GM12878 (cell line): ENCODE measurements around the gene TMEM126A. TPM values are rescaled to one million over a fixed set of nuclear protein-coding genes. Genes with fewer than 3 reads are reported as not detected.
A peak's percentile ranks its signal among the peaks of the same experiment; 100 is the strongest.

Experiments
- ATAC-seq: fragments of 200-7000 bp; cut with Tn5 transposase; 3 replicates; pipeline ENCODE4 v1.9.1; 2020; ENCODE audit warnings: mild to moderate bottlenecking, moderate library complexity
- BruUV-seq: library from RNA; stranded (reverse); fragments of 400-500 nt; replicated peaks from 2 replicates; lab custom pipeline; 2021; lab: Mats Ljungman, UMichigan
- CTCF ChIA-PET: fragments of 300-600 bp; sonication (Branson Sonifier 250); formaldehyde crosslinking; extraction: SDS; loops from one replicate; lab custom pipeline; 2021; ENCODE audit warnings: inconsistent platforms; lab: Yijun Ruan, JAX
- POLR2A ChIA-PET: fragments of 350-600 bp; formaldehyde crosslinking; extraction: SDS; loops from one replicate; lab custom pipeline; 2021; ENCODE audit warnings: inconsistent platforms; lab: Charles Lee
- RAD21 ChIA-PET: fragments of 300-600 bp; sonication (Branson Sonifier 250); formaldehyde crosslinking; loops from one replicate; lab custom pipeline; 2023; ENCODE audit warnings: antibody characterized with exemption; ENCODE audit not compliant: unreplicated experiment; lab: Charles Lee
- SMC1A ChIA-PET: fragments of 300-600 bp; sonication (Branson Sonifier 250); formaldehyde crosslinking; loops from one replicate; lab custom pipeline; 2023; ENCODE audit not compliant: unreplicated experiment, uncharacterized antibody; lab: Charles Lee
- DNase-seq: peaks from one replicate; pipeline ENCODE4 v3.0.0-alpha.2; 2011; ENCODE audit warnings: low read depth, low spot score
- FAIRE-seq: peaks from 3 replicates; lab custom pipeline; 2011; peaks lifted over from hg19 to GRCh38; lab: Jason Lieb, UNC
- H2AFZ ChIP-seq: 2 replicates; pipeline ENCODE4 v1.6.0; 2011; ENCODE audit warnings: low read depth, low read length, control low read depth; ENCODE audit not compliant: control insufficient read depth
- H3K27ac ChIP-seq: 2 replicates; pipeline ENCODE4 v1.5.1; 2011; ENCODE audit warnings: control low read depth; ENCODE audit not compliant: control insufficient read depth, insufficient read depth
- H3K27me3 ChIP-seq, 2 experiments: replicated peaks in 1 of 2; 2 replicates each; pipeline versions ENCODE4 v1.6.0 to v1.6.1; 2011; ENCODE audit warnings: low read length in 1 of 2; ENCODE audit not compliant: control insufficient read depth in 2 of 2, insufficient read depth in 2 of 2
- H3K36me3 ChIP-seq, 2 experiments: 2 replicates each; pipeline ENCODE4 v1.5.1; 2011; ENCODE audit warnings: low read length in 1 of 2; ENCODE audit not compliant: control insufficient read depth in 2 of 2, insufficient read depth in 2 of 2
- H3K4me1 ChIP-seq: 2 replicates; pipeline ENCODE4 v1.6.1; 2011; ENCODE audit warnings: mild to moderate bottlenecking, low read length, moderate library complexity, mixed read lengths; ENCODE audit not compliant: control insufficient read depth, insufficient read depth
- H3K4me2 ChIP-seq: 2 replicates; pipeline ENCODE4 v1.6.0; 2011; ENCODE audit warnings: control low read depth; ENCODE audit not compliant: control insufficient read depth, insufficient read depth
- H3K4me3 ChIP-seq: fragments of 200-600 bp; sonication (generic); 2 replicates; pipeline ENCODE4 v1.5.1; 2016
- H3K79me2 ChIP-seq: 2 replicates; pipeline ENCODE4 v1.6.0; 2011; ENCODE audit warnings: low read length; ENCODE audit not compliant: control insufficient read depth, insufficient read depth
- H3K9ac ChIP-seq: 2 replicates; pipeline ENCODE4 v1.8.0; 2011; ENCODE audit warnings: low read length, control low read depth, mixed read lengths; ENCODE audit not compliant: control insufficient read depth, insufficient read depth
- H3K9me3 ChIP-seq: replicated peaks from 3 replicates; pipeline ENCODE4 v1.5.1; 2011; ENCODE audit warnings: mild to moderate bottlenecking, low read length; ENCODE audit not compliant: control insufficient read depth, insufficient read depth
- H4K20me1 ChIP-seq: 2 replicates; pipeline ENCODE4 v1.6.0; 2011; ENCODE audit not compliant: control insufficient read depth, insufficient read depth
- BCLAF1 ChIP-seq: fragments of 450-650 bp; IDR thresholded peaks from 2 replicates; pipeline ENCODE4 v1.6.1; 2017; ENCODE audit warnings: antibody characterized with exemption, mild to moderate bottlenecking, moderate library complexity
- CEBPB ChIP-seq, 2 experiments: fragments of 150-350 bp in 1 of 2; IDR thresholded peaks; 2 replicates each; pipeline ENCODE4 v1.6.1; 2012 to 2014; ENCODE audit warnings: low read depth in 2 of 2, low read length in 2 of 2, borderline replicate concordance in 1 of 2, inconsistent platforms in 1 of 2
- CREM ChIP-seq: IDR thresholded peaks from 2 replicates; pipeline ENCODE4 v1.6.1; 2014; ENCODE audit warnings: antibody characterized with exemption, low read depth
- EED ChIP-seq: sonication (generic); IDR thresholded peaks from 2 replicates; pipeline ENCODE4 v1.6.1; 2016; ENCODE audit warnings: antibody characterized with exemption, low read depth
- MEF2B ChIP-seq: fragments of 450-650 bp; IDR thresholded peaks from 2 replicates; pipeline ENCODE4 v1.6.1; 2018; ENCODE audit warnings: mild to moderate bottlenecking, moderate library complexity; ENCODE audit not compliant: partially characterized antibody, poor library complexity, severe bottlenecking
- RB1 ChIP-seq: fragments of 450-650 bp; formaldehyde crosslinking; IDR thresholded peaks from 2 replicates; pipeline ENCODE4 v1.6.1; 2017; ENCODE audit warnings: mild to moderate bottlenecking, borderline replicate concordance
- SMAD1 ChIP-seq: fragments of 450-650 bp; IDR thresholded peaks from 2 replicates; pipeline ENCODE4 v1.6.1; 2018; ENCODE audit warnings: mild to moderate bottlenecking, low read depth; ENCODE audit not compliant: partially characterized antibody
- STAT3 ChIP-seq: IDR thresholded peaks from 2 replicates; pipeline ENCODE4 v1.6.1; 2011; ENCODE audit warnings: low read depth, low read length, improper control_type of control experiment
- TCF7 ChIP-seq: IDR thresholded peaks from 2 replicates; pipeline ENCODE4 v1.6.1; 2014; ENCODE audit warnings: antibody characterized with exemption, borderline replicate concordance
- ZBTB4 ChIP-seq: fragments of 450-650 bp; formaldehyde crosslinking; IDR thresholded peaks from 2 replicates; pipeline ENCODE4 v1.4.0; 2022; ENCODE audit warnings: mild to moderate bottlenecking, moderate library complexity
- ZNF622 ChIP-seq: fragments of 450-650 bp; IDR thresholded peaks from 2 replicates; pipeline ENCODE4 v1.6.1; 2017; ENCODE audit warnings: mild to moderate bottlenecking, inconsistent platforms
- WGBS: methylation state at CpG from one replicate; pipeline ENCODE4 v1.1.6; 2016; ENCODE audit warnings: low lambda C conversion rate; ENCODE audit not compliant: insufficient replicate concordance, insufficient coverage; ENCODE audit errors: missing lambda C conversion rate; 5-methylcytosine and 5-hydroxymethylcytosine counted together
- in situ Hi-C: fragments of 300-500 bp; cut with MboI; formaldehyde crosslinking; loops from 9 replicates; pipeline ENCODE4 v1.14.3; 2018; ENCODE audit warnings: mixed read lengths
- intact Hi-C: fragments of 100-400 bp; cut with micrococcal nuclease; formaldehyde crosslinking; loops from one replicate; pipeline ENCODE4 v1.14.2; 2022; ENCODE audit not compliant: unreplicated experiment
- polyA plus RNA-seq, 11 experiments: library from polyadenylated mRNA; depleted of rRNA in 4 of 11; unstranded in 6 of 11; stranded (reverse) in 5 of 11; fragments of >200 nt; fragmentation: Nextera tagmentation in 4 of 11; fragmentation: Illumina TruSeq in 1 of 11; extraction: Ambion mirVana in 4 of 11; extraction: Trizol in 1 of 11; gene quantifications; 1 replicate in 1 of 11; 2 replicates in 10 of 11; pipeline versions ENCODE4 v1.2.1 to v1.2.3, GENCODE V29; 2011 to 2016; ENCODE audit warnings: inconsistent platforms in 2 of 11, missing spikeins in 2 of 11, low read depth in 1 of 11
- total RNA-seq, 4 experiments: library from RNA; depleted of rRNA in 3 of 4; stranded (reverse); fragments of >200 nt in 3 of 4; fragmentation: Illumina TruSeq in 1 of 4; extraction: Trizol in 1 of 4; gene quantifications; 2 replicates each; pipeline versions ENCODE4 v1.2.1 to v1.2.3, GENCODE V29; 2013 to 2021

Gene TMEM126A
- total and polyA plus RNA-seq, 10 of the 15 experiments (the other 5 are each of a cell fraction or from before 2014, with no cell fraction given) = 38.6 to 208 (median 71.7) TPM

DNA sequence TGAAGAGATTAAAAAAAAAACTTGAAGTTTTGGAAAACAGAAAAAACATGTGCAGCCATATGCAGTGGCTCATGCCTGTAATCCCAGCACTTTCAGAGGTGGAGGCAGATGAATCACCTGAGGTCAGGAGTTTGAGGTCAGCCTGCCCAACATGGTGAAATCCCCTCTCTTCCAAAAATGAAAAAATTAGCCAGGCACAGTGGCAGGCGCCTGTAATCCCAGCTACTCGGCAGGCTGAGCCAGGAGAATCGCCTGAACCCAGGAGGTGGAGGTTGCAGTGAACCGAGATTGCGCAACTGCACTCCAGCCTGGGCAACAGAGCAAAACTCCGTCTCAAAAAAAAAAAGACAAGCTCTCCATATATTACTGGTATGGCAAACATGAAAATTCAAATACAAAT is 28.3 kb upstream of the TMEM126A start:
- ATAC-seq = no peak
- Histone ChIP-seq H3K9me3 (no peaks in the 10 kb centered on the region), H3K36me3 (no peaks in the 10 kb centered on the region), H3K27ac (no peak overlapping the region), H2AFZ (no peak overlapping the region), H3K4me2 (no peak overlapping the region), H3K27me3 (no peaks in the 10 kb centered on the region)
- intact Hi-C loops = no loop called here
- in situ Hi-C loops = no loop called here
- DNase-seq = no peak
- RAD21 ChIA-PET = interaction anchor here (0.6 kb wide), 1 partner anchor 29 kb away, joined by 3 read pairs; no protein-coding TSS in a partner anchor
- 0 out of 4 replicates have a peak, but pooled peaks of 1 of the 2 experiments have one; percentile 25 for TF ChIP-seq CEBPB (IDR thresholded peaks at IDR 0.05; ENCODE audit: borderline replicate concordance in 1 of 2, low read depth in 2 of 2, low read length in 2 of 2)
- TF ChIP-seq MEF2B = no peak
- TF ChIP-seq, all 136 proteins: peak for 1
- Histone ChIP-seq H3K79me2 (no peaks in the 10 kb centered on the region), H3K9ac (no peak overlapping the region), H3K4me3 (no peak overlapping the region), H4K20me1 (no peaks in the 10 kb centered on the region), H3K4me1 (no peaks in the 10 kb centered on the region)
- no peak for FAIRE-seq
- BruUV-seq = no TSS peak
- POLR2A ChIA-PET = interaction anchor here (0.6 kb wide), 1 partner anchor 319 kb away, joined by 3 read pairs; no protein-coding TSS in a partner anchor
- 71% methylated on average over 4 of the region's 6 CpGs for WGBS
- CTCF ChIA-PET = no interaction called here
- SMC1A ChIA-PET = interaction anchor here (0.7 kb wide), 1 partner anchor 37 kb away, joined by 3 read pairs; no protein-coding TSS in a partner anchor

- Histone ChIP-seq H2AFZ (no peak overlapping the region), H3K79me2 (no peaks in the 10 kb centered on the region), H4K20me1 (no peaks in the 10 kb centered on the region), H3K9ac (no peak overlapping the region), H3K36me3 (no peaks in the 10 kb centered on the region), H3K27ac (no peak overlapping the region), H3K4me2 (no peak overlapping the region), H3K27me3 (no peaks in the 10 kb centered on the region), H3K4me3 (no peak overlapping the region), H3K9me3 (no peaks in the 10 kb centered on the region), H3K4me1 (no peaks in the 10 kb centered on the region)
- ChIA-PET RAD21 (no interaction called here), POLR2A (interaction anchor here (0.6 to 0.9 kb wide), 2 partner anchors 31 to 318 kb away, joined by 3 to 7 read pairs; no protein-coding TSS in a partner anchor), SMC1A (interaction anchor here (0.9 kb wide), 1 partner anchor 72 kb away, joined by 5 read pairs; no protein-coding TSS in a partner anchor), CTCF (no interaction called here)
- no peak for ATAC-seq
- TF ChIP-seq EED = no peak
- no peak for TF ChIP-seq CREM
- TF ChIP-seq TCF7 = no peak
- TF ChIP-seq ZNF622 = no peak
- no peak for TF ChIP-seq BCLAF1
- TF ChIP-seq SMAD1 = no peak
- TF ChIP-seq RB1 = no peak
- TF ChIP-seq ZBTB4 (CRISPR knock-in tag) = no peak
- no peak for TF ChIP-seq STAT3
- WGBS = 26% methylated on average over 3 of the region's 3 CpGs
- no peak for DNase-seq
- in situ Hi-C loops = no loop called here
- no TSS peak for BruUV-seq
- no peak for FAIRE-seq
- intact Hi-C loops = loop anchor here (10.0 kb wide), 1 partner anchor 505 kb away; no protein-coding TSS in a partner anchor
These were observed 27.5 kb upstream of the TMEM126A start for GRCh38 chr11:85620256-85620655.
